ENCODE results near the gene INPP4A.
A peak's percentile ranks its signal among the peaks of the same experiment; 100 is the strongest.

The INPP4A gene

DNA sequence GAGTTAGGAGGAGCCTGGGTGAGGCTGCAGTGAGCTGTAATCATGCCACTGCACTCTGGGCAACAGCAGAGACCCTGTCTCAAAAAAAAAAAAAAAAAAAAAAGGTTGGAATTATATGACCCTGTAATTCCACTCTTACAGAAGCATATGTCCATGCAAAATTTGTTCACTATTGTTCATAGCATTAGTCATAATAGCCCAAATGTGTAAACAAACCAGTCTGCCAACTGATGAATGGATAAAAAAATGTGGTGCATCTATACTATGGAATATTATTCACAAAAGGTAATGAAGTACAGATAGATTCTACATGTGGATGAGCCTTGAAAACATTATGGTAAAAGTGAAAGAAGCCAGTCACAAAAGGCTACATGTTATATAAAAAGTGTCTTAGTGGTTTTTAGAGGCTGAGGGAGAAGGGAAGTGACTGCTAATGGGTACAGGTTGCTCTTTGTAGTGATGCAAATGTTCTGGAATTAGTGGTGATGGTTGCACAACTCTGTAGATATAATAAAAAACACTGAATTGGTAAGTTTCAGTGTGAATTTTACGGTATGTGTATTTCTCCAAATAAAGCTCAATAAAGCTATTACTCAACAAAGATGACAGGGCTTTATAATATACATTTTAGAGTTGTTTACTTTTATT, 154.2 kb downstream of the INPP4A start:
- no peak for DNase-seq

- no peak for DNase-seq
These were observed 157.0 kb downstream of the INPP4A start for GRCh38 chr2:98601532-98602132.

DNA sequence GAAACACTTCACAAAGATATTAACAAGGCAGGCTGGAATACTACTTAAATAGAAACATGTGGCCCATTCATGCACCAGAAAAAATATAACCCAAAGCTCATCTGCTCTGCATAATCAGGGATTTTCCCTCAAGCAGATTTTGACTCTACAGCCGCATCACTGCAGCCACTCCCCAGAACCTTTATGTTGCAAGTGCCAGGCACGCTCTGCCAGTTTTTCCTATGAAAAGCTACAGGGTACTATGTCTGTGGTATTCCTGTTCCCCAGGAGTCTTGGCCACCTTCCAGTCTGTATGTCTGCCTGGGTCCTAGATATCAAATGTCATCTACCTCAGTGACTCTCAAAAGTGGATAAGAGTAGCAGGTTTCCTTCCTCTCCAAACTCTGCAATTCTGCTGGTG, 159.9 kb downstream of the INPP4A start:
- DNase-seq: no peak

DNA sequence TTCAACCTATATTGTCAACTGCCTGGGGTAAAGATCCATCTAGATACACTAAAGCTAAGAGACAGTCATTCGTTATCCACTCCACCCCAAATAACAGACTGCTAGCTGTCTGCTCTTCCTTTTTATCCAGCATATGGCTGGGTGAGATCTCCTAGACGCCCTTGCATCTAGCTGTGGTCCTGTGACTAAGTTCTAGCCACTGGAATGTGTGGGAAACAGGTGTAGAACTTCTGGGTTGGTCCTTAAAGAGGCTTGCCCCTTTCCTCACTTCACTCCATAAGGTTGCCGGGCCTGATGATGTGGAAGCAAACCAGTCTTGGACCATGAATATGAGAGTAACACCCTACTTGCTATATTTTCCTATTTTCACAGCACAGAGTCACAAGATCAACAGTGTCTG, 160.4 kb downstream of the INPP4A start:
- no peak for DNase-seq

- no peak for DNase-seq
These were observed 161.8 kb downstream of the INPP4A start for GRCh38 chr2:98606431-98606830.

DNA sequence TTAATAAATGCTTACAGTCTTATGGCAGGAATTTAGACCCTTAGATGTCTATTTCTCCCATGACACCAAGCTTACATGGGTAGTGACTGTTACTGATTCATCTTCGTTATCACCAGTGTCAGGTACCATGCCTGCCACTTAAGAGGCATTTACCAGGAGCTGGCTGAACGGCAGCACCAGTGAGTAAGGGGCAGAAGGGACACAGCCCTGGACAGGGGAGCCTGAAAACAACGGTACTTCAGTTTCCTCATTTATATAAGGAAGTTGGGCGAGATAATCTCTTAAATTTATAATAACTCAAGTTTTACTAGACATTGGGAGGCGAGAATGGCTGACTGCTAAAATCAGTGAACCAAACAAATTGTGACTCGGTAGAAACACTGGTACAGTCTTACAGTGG, 162.4 kb downstream of the INPP4A start:
- no peak for DNase-seq

DNA sequence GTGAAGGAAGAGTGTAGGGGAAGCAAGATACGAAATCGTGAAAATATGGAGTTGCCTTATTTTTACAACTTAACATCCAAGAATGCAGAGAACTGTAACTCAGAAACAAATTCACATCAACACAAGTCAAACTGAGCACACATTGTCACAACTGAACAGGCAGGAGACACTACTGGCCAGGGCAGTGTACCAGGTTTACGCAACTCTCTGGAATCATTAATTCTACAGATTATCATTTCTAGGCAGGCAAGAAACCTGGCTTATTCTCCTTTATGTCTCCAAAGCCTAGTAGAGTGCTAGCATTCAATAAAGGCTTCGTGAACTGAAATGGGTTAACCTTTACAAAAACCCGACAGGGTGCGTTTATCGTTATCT, 163.1 kb downstream of the INPP4A start:
- no peak for DNase-seq

GRCh38 chr2:98608116-98608961, 163.7 kb downstream of the INPP4A start, which contains the start of the genes COA5 and UNC50:
Gene COA5, minus strand, starts transcription at chr2:98608512. Its CDS starts 107 bp downstream, at chr2:98608405.
Gene UNC50, plus strand, starts transcription at chr2:98608589. Its CDS starts 1,171 bp downstream, at chr2:98609760.
- peak; percentile 59 to 72 for DNase-seq

DNA sequence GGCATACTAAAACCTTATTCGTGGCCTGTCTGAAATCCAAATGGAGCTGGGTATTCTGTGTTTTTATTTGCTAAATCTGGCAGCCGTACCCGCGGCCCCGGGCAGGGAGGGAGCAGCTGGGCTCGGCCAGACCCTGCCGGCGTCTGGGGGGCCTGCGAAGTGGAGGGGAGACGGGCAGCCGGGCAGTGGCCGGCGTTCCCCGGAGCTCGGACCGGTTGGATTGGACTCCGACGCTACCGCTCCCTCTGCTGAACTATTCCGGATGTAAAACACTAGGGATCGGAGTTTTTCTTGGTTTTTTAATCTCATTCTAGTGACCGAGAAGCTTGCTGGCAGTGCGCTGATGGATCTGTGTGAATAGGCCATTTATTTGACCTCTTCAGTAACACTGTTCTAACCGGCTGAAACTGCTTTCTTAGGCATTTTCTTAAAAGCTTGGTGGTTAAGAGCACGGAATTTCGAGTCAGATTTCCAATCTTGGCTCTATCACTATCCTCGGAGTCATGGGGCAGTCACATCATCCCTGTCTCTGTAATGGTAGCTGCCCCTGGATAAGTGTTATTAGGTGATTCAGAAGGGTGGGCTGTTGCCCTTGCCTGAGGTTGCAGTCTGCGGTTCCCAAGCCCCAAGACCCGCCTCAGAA, 164.4 kb downstream of the INPP4A start:
- no peak for DNase-seq

DNA sequence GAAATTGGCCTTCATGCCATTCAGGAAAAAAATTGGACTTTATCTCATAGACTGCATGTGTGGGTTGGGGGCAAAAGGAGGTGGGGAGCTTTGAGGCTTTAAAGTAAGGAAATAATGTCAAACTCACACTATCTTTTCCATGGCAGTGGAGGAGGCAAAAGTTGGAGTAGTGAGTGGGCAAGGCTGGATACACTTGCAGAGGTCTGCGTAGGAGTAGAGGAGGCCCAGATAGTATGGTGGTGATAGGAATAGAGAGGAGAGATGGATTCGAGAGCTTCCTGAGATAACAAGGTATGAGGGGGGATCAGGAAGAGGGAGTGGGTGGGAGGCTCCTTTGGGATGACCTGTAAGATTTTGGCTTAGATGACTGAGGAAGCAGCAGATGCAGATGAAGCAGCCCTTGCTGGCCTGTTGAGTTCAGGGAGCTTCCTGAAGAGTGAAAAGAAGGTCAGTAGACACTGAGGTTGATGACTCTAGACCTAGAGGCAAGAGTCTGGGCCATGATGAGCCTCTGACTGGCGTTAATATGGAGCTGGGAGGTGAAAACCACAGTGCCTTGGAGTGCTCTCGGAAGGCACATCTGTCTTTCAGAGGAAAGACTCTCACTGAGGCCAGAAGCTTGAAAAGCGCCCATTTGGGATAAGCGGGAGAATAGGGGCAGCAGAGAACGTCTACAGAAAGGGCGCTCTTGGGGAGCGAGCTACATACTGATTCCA, 169.5 kb downstream of the INPP4A start:
- no peak for DNase-seq

- DNase-seq: no peak
These were observed 170.8 kb downstream of the INPP4A start for GRCh38 chr2:98615481-98615880.

GRCh38 chr2:98617149-98617548, 172.5 kb downstream of the INPP4A start:
- no peak for DNase-seq

GRCh38 chr2:98623657-98624056, 179.0 kb downstream of the INPP4A start:
- no peak for DNase-seq

GRCh38 chr2:98632351-98632750, 187.7 kb downstream of the INPP4A start:
- DNase-seq: no peak

DNA sequence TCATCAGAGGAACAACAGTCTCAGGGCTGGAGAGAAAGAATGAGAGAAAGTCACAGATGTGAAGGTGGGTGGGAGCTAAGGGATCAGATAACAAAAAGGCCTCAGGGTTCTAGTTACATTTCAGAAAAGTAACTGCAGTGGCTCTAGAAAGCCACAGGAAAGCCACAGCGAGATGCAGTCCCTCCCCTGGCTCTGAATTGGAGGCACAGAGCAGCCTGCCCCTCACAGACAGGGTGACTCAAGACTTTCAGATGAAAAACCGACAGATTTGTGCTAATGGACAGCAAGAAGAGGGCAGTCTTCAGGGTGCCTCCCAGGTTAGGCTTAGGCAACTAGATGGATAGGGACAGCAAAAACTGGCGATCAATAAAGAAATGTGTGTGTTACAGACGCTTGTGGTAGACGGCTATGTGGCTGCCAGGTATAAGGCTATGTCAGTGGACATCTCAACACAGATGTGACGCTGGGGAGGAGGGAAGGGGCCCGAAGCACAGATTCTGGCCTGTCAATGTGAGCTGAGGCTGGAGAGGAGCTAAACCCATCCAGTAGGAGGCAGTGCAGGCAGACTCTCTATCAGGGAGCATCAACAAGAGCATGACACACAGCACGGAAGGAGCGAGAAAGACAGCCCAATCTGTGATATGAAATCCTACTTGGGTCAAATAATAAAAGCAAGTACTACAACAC, 189.9 kb downstream of the INPP4A start:
- DNase-seq: no peak

- DNase-seq: no peak
These were observed 192.9 kb downstream of the INPP4A start for GRCh38 chr2:98637401-98638147.

- no peak for DNase-seq
These were observed 198.9 kb downstream of the INPP4A start for GRCh38 chr2:98643496-98644100.
